Measurements from ENCODE around the gene C1QTNF9B.

DNA sequence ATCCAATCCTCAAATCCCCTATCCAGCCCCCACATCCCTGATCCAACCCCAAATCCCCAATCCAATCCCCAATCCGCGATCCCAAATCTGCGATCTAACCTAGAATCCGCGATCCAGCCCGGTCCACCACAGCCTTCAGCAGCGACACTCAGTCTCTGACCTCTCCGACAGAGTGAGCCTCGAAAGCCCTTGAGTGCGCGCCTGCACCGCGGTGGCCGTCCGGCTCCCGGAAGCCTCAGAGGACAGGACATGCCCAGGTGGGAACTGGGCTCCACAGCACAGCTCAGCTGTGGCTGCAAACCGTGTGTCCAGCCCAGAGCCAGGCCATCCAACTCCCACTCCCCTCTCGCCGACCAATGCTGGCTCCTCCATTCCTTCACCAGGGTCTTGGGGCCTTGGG is 48.8 kb upstream of the C1QTNF9B start:
- TF ChIP-seq HDAC2 (IDR thresholded peaks at IDR 0.05): no peak
- TF ChIP-seq JUNB (IDR thresholded peaks at IDR 0.05): no peak

Measured in A549 (cell line).